Measurements from ENCODE around the gene SLC25A11. TPM values are rescaled to one million over a fixed set of nuclear protein-coding genes. Genes with fewer than 3 reads are reported as not detected.

Gene SLC25A11
- total RNA-seq, 1 experiment from 2014 or later: 38.4 TPM

GRCh38 chr17:4887581-4887980 lies 52.3 kb downstream of the SLC25A11 start:
- Mint-ChIP-seq H3K27me3 (ENCODE audit: unreplicated experiment) (no peaks in the 10 kb centered on the region), H3K4me3 (ENCODE audit: low read depth, unreplicated experiment) (no peak overlapping the region), H3K4me1 (ENCODE audit: low read depth, unreplicated experiment) (no peaks in the 10 kb centered on the region), H3K9me3 (ENCODE audit: low read depth, unreplicated experiment) (no peaks in the 10 kb centered on the region), H3K27ac (ENCODE audit: unreplicated experiment) (no peak overlapping the region), H3K36me3 (ENCODE audit: insufficient read depth, unreplicated experiment) (peaks cover 48% of the 10 kb centered on the region)
- no peak for DNase-seq
- CTCF ChIA-PET: interaction anchor here (0.6 kb wide), 1 partner anchor 244 kb away, joined by 3 read pairs; no protein-coding TSS in a partner anchor
- no peak for TF ChIP-seq CTCF (IDR thresholded peaks at IDR 0.05; ENCODE audit: unreplicated experiment)
- no TSS peak for BruUV-seq (replicated peaks)
- intact Hi-C loops (cut with micrococcal nuclease; ENCODE audit: unreplicated experiment): loop anchor here (10.0 kb wide), 1 partner anchor 153 kb away; the partner anchor contains the start of genes CXCL16, MED11 and ZMYND15

Small RNAs within 50 kb of the gene (microRNA-seq; reads per million reads assigned to microRNA genes)
- not detected for gene MIR6864
- not detected for gene MIR6865

Other genes starting within 250 kb of the SLC25A11 start
- gene PELP1, start 235.9 kb downstream of the SLC25A11 start, total RNA-seq (2022): 55.0 and 56.9 TPM in 2 replicates
- 21.1 and 27.6 TPM in 2 replicates for gene ARRB2, start 229.4 kb downstream of the SLC25A11 start, total RNA-seq (2022)
- 10.9 and 13.5 TPM in 2 replicates for gene MED11, start 208.6 kb downstream of the SLC25A11 start, total RNA-seq (2022)
- gene ZMYND15, start 200.2 kb downstream of the SLC25A11 start, total RNA-seq (2022): 2.2 and 2.5 TPM in 2 replicates
- 73.1 and 77.6 TPM in 2 replicates for gene CXCL16, start 200.1 kb downstream of the SLC25A11 start, total RNA-seq (2022)
- gene TM4SF5, start 168.2 kb downstream of the SLC25A11 start, total RNA-seq (2022): 0.54 and 0.56 TPM in 2 replicates
- 0.59 TPM in 1 of 2 replicates, not detected in the other for gene VMO1, start 153.7 kb downstream of the SLC25A11 start, total RNA-seq (2022)
- gene GLTPD2, start 151.1 kb downstream of the SLC25A11 start, total RNA-seq (2022): 0.71 and 0.76 TPM in 2 replicates
- gene PSMB6, start 143.9 kb downstream of the SLC25A11 start, total RNA-seq (2022): 121 and 132 TPM in 2 replicates
- 11.0 and 13.0 TPM in 2 replicates for gene PLD2, start 132.9 kb downstream of the SLC25A11 start, total RNA-seq (2022)
- 86.8 and 106 TPM in 2 replicates for gene MINK1, start 106.7 kb downstream of the SLC25A11 start, total RNA-seq (2022)
- gene C17orf107, start 40.5 kb downstream of the SLC25A11 start, total RNA-seq (2022): 2.1 and 3.2 TPM in 2 replicates
- gene CHRNE, start 36.9 kb downstream of the SLC25A11 start, total RNA-seq (2022): 0.19 TPM in 1 of 2 replicates, not detected in the other
- gene GP1BA, start 7.8 kb downstream of the SLC25A11 start, total RNA-seq (2022): not detected in 2 replicates
- 65.2 and 77.0 TPM in 2 replicates for gene RNF167, start 222 bp upstream of the SLC25A11 start, total RNA-seq (2022)
- gene PFN1, start 8.5 kb upstream of the SLC25A11 start, total RNA-seq (2022): 580 and 605 TPM in 2 replicates
- gene ENO3, start 11.1 kb upstream of the SLC25A11 start, total RNA-seq (2022): 12.3 and 12.9 TPM in 2 replicates
- gene SPAG7, start 27.8 kb upstream of the SLC25A11 start, total RNA-seq (2022): 34.3 and 34.9 TPM in 2 replicates
- 21.4 and 32.3 TPM in 2 replicates for gene CAMTA2, start 47.6 kb upstream of the SLC25A11 start, total RNA-seq (2022)
- gene INCA1, start 57.5 kb upstream of the SLC25A11 start, total RNA-seq (2022): 0.54 TPM in 1 of 2 replicates, not detected in the other
- 65.9 and 69.4 TPM in 2 replicates for gene KIF1C, start 57.9 kb upstream of the SLC25A11 start, total RNA-seq (2022)
- 0.34 TPM in 1 of 2 replicates, not detected in the other for gene SLC52A1, start 95.4 kb upstream of the SLC25A11 start, total RNA-seq (2022)
- gene ZFP3, start 138.4 kb upstream of the SLC25A11 start, total RNA-seq (2022): not detected in 2 replicates
- gene ZNF232, start 171.8 kb upstream of the SLC25A11 start, total RNA-seq (2022): 7.1 and 8.4 TPM in 2 replicates
- not detected in 2 replicates for gene USP6, start 176.0 kb upstream of the SLC25A11 start, total RNA-seq (2022)

Data from Calu3 (cell line).